SJSA1 (cell line): ENCODE data around the gene SSC5D. TPM values are rescaled to one million over a fixed set of nuclear protein-coding genes. Genes with fewer than 3 reads are reported as not detected.
"Not testable (repeated sequence)": the region's sequence is repeated elsewhere in the genome, so short reads cannot be mapped to it uniquely, and the experiment has no call there.

Experiments
- DNase-seq, 2 experiments: peaks; one replicate each; pipeline ENCODE4 v3.0.0-alpha.2; 2015 to 2020; ENCODE audit warnings: low spot score in 2 of 2, low read depth in 1 of 2
- H3K27ac ChIP-seq: fragments of 250-450 bp; sonication (Bioruptor Pico); 2 replicates; pipeline ENCODE4 v1.5.1; 2020; ENCODE audit warnings: mild to moderate bottlenecking, moderate library complexity
- H3K27me3 ChIP-seq: fragments of 250-450 bp; sonication (Bioruptor Pico); replicated peaks from 2 replicates; pipeline ENCODE4 v1.5.1; 2020; ENCODE audit warnings: mild to moderate bottlenecking, moderate library complexity
- H3K36me3 ChIP-seq: fragments of 250-450 bp; sonication (Bioruptor Pico); 2 replicates; pipeline ENCODE4 v1.5.1; 2020; ENCODE audit warnings: mild to moderate bottlenecking
- H3K4me1 ChIP-seq: fragments of 250-450 bp; sonication (Bioruptor Pico); replicated peaks from 2 replicates; pipeline ENCODE4 v1.6.1; 2021; ENCODE audit warnings: mild to moderate bottlenecking
- H3K4me3 ChIP-seq: fragments of 250-450 bp; sonication (Bioruptor Pico); 2 replicates; pipeline ENCODE4 v1.5.1; 2020; ENCODE audit warnings: mild to moderate bottlenecking
- H3K9me3 ChIP-seq: fragments of 250-450 bp; sonication (Bioruptor Pico); replicated peaks from 2 replicates; pipeline ENCODE4 v1.5.1; 2020; ENCODE audit warnings: mild to moderate bottlenecking
- total RNA-seq: library from RNA; depleted of rRNA; stranded (reverse); fragments of >200 nt; shearing (Covaris generic); gene quantifications from 2 replicates; pipeline ENCODE4 v1.2.3, GENCODE V29; 2014

The SSC5D gene
- total RNA-seq, 1 experiment from 2014 or later: not detected

DNA sequence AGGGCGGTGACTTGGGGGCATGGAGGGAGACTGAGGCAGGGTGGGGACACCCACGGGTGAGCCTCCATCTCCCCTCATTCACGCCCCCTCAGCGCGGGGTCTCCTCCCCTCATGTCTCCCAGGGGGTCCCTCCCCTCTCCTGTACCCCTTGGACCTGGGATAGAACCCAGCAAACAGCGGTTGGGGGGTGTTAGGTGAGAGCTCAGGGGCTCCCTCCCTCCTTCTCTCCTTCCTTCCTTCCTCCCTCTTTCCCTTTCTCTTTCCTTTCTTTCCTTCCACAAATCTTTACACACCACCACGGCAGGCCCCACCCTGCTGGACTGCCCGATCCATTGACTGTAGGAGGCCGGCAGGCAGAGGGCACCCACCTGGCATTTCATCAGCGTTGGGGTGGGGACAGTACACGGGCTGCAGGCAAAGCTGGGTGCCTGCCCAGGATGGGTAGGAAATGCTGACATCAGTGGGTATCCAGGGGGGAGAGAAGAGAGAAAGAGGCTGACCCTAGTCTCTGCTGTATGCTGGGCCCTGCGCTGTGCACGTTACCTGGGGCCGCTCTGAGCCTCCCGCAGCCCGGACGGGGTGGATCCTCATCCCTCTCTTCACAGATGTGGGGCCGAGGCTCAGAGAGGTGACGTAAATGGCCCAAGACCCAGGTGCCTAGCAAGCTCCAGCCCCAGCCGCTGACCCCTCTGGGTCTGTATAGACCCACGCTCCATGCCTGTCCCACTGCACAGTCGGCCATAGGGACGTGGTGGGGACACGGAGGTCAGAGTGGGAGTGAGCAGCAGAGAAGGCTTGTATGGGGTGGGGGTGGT is 3.5 kb downstream of the SSC5D start:
- H3K4me1 ChIP-seq: peaks cover 13% of the 10 kb centered on the region
- H3K27ac ChIP-seq: no peak overlapping the region
- peaks cover 3% of the 10 kb centered on the region; the same call in 1 of the 2 replicates for H3K27me3 ChIP-seq
- H3K4me3 ChIP-seq: no peak overlapping the region
- DNase-seq: no peak
- H3K36me3 ChIP-seq: no peaks in the 10 kb centered on the region
- no peaks in the 10 kb centered on the region for H3K9me3 ChIP-seq

DNA sequence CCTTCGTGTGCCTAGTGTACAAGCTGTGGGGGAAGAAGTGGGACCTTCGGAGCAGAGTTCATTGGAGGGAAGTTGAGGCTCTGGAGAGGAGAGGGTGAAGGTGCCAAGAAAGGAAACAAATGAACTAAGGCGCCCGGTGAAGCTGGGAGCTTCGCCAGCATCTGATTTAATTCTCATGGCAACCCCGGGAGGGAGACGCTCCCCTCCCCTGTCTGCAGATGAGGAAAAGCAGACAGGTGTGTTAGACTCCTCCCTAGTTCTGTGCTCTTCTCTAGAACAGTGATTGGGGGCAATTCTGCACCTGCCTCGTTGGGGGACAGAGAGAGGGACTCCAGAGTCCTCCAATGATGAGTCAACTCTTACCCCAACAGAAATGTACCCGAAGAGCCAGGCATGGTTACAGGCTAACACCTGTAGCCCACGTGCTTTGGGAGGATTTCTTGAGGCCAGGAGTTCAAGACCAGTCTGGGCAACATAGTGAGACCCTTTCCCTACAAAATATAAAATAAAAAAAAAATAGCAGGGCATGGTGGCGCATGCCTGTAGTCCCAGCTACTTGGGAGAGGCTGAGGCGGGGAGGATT is 4.2 kb downstream of the SSC5D start:
- no peaks in the 10 kb centered on the region for H3K36me3 ChIP-seq
- peaks cover 3% of the 10 kb centered on the region; the same call in 1 of the 2 replicates for H3K27me3 ChIP-seq
- H3K4me3 ChIP-seq: no peak overlapping the region
- no peak for DNase-seq
- H3K4me1 ChIP-seq: peaks cover 6% of the 10 kb centered on the region
- no peaks in the 10 kb centered on the region for H3K9me3 ChIP-seq
- no peak overlapping the region for H3K27ac ChIP-seq

DNA sequence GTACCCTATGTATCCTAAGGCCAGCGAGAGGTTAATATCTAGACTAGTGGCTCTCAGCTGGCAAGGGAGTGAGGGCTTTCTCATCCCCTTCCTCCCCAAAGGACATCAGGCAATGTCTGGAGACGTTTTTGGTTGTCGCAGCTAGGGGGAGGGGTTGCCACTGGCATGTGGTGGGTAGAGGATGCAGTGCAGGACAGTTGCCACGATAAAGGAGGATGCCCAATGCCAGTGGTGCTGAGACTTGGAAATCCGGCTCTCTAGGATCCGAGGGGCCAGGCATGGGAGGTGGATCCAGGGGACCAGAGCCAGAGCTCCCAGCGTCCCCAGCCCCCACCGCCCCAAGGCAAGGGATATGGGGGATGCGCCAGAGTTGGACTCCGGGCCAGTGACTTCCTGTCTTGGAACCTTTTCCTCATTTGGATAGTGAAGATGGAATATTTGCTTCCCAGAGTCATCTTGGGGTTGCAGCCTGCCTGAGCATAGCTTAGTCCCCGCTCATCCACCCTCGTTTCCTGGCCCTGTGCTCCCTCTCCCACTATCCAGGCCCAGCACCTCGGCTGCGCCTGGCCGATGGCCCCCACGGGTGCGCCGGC is 4.9 kb downstream of the SSC5D start:
- Histone ChIP-seq H3K27me3 (peaks cover 3% of the 10 kb centered on the region; the same call in 1 of the 2 replicates), H3K4me3 (no peak overlapping the region), H3K36me3 (no peaks in the 10 kb centered on the region), H3K27ac (no peak overlapping the region), H3K4me1 (no peaks in the 10 kb centered on the region; the same call in 1 of the 2 replicates), H3K9me3 (no peaks in the 10 kb centered on the region)
- DNase-seq: no peak

DNA sequence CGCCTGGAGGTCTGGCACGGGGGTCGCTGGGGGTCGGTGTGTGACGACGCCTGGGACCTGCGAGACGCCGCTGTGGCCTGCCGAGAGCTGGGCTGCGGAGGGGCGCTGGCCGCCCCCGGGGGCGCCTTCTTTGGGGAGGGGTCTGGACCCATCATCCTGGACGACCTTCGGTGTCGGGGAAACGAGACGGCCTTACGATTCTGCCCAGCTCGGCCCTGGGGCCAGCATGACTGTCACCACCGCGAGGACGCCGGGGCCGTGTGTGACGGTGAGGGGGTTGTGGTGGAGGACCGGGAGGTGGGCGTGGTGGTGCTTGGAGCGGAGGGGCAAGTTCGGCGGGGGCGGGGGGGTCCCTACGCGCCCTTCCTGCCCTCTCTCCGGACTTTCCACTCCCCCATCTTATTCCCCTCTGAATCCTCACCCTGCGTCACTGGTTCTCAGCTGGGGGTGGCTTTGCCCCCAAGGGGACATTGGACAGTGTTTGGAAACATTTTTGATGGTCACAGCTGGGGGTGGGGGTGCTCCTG is 5.5 kb downstream of the SSC5D start:
- Histone ChIP-seq H3K9me3 (no peaks in the 10 kb centered on the region), H3K4me1 (no peaks in the 10 kb centered on the region; the same call in 1 of the 2 replicates), H3K36me3 (no peaks in the 10 kb centered on the region), H3K27ac (no peak overlapping the region), H3K27me3 (peaks cover 3% of the 10 kb centered on the region; the same call in 1 of the 2 replicates), H3K4me3 (no peak overlapping the region)
- DNase-seq: no peak

DNA sequence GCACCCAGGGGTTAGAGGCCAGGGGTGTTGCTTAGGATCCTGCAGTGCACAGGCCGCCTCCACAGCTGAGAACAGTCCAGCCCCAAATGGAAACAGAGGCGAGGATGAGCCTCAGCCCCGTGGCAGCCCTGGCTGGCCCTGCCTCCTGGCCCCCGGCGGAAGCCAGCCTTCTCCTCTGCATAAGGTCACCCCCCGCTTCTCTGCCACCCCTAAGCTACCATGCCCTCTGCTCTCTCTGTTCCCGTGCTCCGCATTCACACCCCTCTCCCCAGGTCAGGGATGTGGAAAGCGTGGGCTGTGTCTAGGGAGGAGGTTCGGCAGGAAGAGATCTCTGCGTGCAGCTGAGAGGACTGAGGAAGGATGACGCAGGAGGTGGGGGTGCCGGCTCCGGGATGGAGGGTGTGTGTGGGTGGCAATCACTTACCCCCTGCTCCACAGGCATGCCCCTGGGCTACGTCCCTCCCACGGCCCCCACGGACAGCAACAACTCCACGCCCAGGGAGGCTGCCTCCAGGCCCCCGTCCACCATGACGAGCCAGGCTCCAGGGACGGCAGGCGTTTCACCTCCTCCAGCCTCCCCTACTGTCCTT is 6.0 kb downstream of the SSC5D start:
- Histone ChIP-seq H3K4me1 (no peaks in the 10 kb centered on the region; the same call in 1 of the 2 replicates), H3K4me3 (no peak overlapping the region), H3K27ac (no peak overlapping the region), H3K9me3 (no peaks in the 10 kb centered on the region), H3K36me3 (no peaks in the 10 kb centered on the region), H3K27me3 (peaks cover 3% of the 10 kb centered on the region; the same call in 1 of the 2 replicates)
- DNase-seq: no peak

DNA sequence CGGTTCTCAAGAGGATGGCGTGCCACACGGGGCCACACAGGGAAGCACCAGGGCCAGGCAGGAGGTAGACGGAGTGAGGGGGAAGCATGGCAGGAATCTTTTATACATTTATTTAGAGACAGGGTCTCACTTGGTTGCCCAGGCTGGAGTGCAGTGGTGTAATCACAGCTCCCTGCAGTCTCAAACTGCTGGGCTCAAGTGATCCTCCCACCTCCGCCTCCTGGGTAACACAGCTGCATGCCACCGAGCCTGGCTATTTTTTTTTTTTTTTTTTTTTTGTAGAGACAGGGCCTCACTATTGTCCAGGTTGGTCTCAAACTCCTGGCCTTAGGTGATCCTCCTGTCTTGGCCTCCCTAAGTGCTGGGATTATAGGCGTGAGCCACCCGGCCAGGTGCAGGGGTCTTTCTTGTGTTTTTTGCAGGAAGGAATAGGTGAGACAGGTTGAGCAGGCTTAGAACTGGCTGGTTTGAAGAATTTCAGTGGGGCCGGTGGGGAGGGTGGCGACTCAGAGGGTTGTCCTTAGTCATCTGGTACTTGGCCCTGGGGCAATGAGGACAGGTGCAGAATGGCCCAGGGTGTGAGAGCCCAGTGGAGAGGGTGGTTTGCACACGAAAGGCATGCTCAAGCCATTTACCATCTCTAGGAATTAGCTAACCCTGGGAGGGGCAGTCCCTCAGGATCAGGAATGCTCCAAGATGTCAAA is 7.6 kb downstream of the SSC5D start:
- no peaks in the 10 kb centered on the region for H3K9me3 ChIP-seq
- H3K4me1 ChIP-seq: no peaks in the 10 kb centered on the region; the same call in 1 of the 2 replicates
- H3K36me3 ChIP-seq: no peaks in the 10 kb centered on the region
- H3K4me3 ChIP-seq: no peak overlapping the region
- peaks cover 3% of the 10 kb centered on the region; the same call in 1 of the 2 replicates for H3K27me3 ChIP-seq
- H3K27ac ChIP-seq: no peak overlapping the region
- no peak for DNase-seq

DNA sequence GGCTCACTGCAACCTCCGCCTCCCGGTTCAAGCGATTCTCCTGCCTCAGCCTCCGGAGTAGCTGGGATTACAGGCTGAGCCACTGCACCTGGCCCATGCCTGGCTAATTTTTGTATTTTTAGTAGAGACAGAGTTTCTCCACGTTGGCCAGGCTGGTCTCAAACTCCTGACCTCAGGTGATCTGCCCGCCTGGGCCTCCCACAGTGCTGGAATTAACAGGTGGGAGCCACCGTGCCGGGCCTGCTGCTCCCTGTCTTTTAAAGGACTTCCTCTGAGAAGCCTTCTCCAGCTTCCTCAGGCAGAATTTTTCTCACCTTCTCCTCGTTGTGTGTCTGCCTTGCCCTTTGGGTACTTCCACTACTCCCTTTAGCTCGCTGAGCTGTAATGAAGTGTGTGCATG is 8.6 kb downstream of the SSC5D start:
- not testable (repeated sequence) for DNase-seq, H3K27ac ChIP-seq, H3K4me3 ChIP-seq, H3K36me3 ChIP-seq, H3K4me1 ChIP-seq, H3K9me3 ChIP-seq, H3K27me3 ChIP-seq

DNA sequence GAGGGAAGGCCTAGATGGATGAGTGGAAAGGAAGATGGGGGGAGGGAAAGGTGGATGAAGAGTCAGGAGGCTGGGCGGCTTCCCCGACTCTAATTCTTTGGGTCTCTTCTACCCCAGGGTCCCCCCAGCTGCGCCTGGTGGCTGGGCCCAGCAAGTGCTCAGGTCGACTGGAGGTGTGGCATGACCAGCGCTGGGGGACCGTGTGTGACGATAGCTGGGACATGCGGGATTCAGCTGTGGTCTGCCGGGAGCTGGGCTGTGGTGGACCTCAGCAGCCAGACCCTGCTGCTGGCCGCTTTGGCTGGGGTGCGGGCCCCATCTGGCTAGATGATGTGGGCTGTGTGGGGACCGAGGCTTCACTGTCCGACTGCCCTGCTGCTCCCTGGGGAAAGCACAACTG is 9.5 kb downstream of the SSC5D start:
- DNase-seq: no peak
- H3K27ac ChIP-seq: no peak overlapping the region
- no peaks in the 10 kb centered on the region; the same call in 1 of the 2 replicates for H3K9me3 ChIP-seq
- no peaks in the 10 kb centered on the region; the same call in 1 of the 2 replicates for H3K4me1 ChIP-seq
- H3K4me3 ChIP-seq: no peak overlapping the region
- H3K36me3 ChIP-seq: no peaks in the 10 kb centered on the region
- H3K27me3 ChIP-seq: peaks cover 3% of the 10 kb centered on the region; the same call in 1 of the 2 replicates

DNA sequence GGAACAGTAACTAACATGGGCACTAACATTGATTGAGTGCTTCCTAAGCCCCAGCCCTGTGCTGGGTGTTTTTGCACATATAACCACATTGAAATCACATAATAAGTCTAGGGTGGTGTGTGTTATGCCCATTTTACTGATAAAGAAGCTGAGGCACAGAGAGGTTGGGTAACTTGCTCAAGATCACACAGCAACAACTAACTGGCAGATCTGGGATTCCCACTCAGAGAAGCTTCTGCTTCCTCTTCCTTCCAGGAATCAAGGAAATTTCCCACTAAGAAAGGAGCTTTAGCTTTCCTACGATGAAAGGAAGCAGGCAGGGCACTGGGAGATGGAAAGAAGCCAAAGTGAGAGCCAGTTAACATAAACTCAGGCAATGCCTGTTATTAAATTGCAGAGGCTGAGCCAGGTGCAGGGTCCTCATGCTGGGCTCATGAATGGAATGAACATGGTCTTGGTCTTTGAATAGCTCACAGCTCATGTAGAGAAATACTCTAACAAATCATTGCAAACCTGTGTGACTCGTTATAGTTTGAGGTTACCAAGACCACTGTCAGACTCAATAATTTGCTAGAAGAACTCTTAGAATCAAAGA is 10.1 kb downstream of the SSC5D start:
- Histone ChIP-seq H3K9me3 (peaks cover 5% of the 10 kb centered on the region), H3K36me3 (no peaks in the 10 kb centered on the region), H3K4me1 (peaks cover 1% of the 10 kb centered on the region), H3K27me3 (peaks cover 3% of the 10 kb centered on the region; the same call in 1 of the 2 replicates), H3K4me3 (no peak overlapping the region), H3K27ac (no peak overlapping the region)
- DNase-seq: no peak

DNA sequence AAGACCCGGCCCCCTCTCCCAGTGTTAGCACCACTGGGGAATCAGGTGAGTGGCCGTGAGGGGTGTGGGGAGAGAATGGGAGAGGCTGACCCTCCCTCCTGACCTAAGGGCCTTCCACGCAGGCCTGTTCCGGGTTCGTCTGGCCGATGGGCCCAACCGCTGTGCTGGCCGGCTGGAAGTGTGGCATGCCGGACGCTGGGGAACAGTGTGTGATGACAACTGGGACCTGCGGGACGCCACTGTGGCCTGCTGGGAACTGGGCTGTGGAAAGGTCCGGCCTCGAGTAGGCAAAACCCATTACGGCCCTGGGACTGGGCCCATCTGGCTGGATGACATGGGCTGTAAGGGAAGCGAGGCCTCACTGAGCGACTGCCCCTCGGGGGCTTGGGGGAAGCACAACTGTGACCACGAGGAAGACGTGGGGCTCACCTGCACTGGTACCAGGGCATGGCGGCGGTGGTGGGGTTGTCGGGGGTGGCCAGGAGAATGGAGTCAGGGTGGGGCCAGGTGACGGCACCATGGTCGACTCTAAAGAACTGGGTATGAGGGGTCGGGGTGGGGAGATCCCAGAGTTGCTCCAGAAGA is 12.2 kb downstream of the SSC5D start:
- Histone ChIP-seq H3K4me3 (no peak overlapping the region), H3K9me3 (peaks cover 7% of the 10 kb centered on the region), H3K27ac (no peak overlapping the region), H3K36me3 (no peaks in the 10 kb centered on the region), H3K4me1 (peaks cover 5% of the 10 kb centered on the region), H3K27me3 (no peaks in the 10 kb centered on the region; the same call in 1 of the 2 replicates)
- no peak for DNase-seq

DNA sequence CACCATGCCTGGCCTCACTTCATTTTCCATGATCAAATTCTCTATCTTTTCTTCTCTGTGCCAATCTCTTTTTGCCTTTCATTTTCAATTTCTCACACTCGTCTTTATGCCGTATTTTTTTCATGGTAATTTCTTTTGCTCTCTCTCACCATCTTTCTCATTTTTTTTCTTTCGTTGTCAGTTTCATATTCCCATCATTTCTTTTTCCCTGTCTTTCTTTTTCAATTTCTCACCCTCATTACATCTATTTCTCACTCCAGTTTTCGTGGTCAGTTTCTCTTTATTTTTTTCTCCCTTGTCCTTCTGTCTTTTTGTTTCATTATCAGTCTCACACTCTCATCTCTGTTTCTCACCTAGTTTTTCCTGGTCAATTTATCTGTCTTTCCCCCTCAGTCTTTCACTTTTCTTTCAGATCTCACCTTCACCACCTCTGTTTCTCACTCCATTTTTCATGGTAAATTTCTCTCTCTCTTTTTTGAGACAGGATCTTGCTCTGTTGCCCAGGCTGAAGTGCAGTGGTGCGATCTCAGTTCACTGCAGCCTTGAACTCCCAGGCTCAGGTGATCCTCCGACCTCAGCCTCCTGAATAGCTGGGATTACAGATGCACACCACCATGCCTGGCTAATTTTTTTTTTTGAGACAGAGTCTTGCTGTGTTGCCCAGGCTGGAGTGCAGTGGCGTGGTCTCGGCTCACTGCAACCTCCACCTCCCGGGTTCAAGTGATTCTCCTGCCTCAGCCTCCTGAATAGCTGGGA is 14.1 kb downstream of the SSC5D start:
- Histone ChIP-seq H3K27me3 (no peaks in the 10 kb centered on the region), H3K4me3 (no peak overlapping the region), H3K36me3 (no peaks in the 10 kb centered on the region), H3K9me3 (peaks cover 7% of the 10 kb centered on the region), H3K4me1 (peaks cover 5% of the 10 kb centered on the region), H3K27ac (no peak overlapping the region)
- no peak for DNase-seq

DNA sequence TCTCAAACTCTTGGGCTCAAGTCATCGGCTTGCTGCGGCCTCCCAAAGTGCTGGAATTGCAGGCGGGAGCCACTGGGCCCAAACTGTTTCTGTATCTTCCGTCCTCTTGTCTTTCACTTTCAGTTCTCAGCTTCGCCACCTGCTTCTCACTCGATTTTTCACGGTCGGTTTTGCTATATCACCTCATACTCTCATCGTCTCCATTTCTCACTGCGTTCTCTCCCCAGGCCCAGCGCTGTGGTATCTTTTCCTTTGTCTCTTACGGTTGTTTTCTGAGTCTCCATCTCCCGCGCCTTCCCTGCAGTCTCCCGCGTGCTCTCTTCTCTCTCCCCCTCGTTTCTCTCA is 14.9 kb downstream of the SSC5D start:
- H3K9me3 ChIP-seq: peaks cover 7% of the 10 kb centered on the region
- H3K27me3 ChIP-seq: no peaks in the 10 kb centered on the region
- no peak for DNase-seq
- no peak overlapping the region for H3K4me3 ChIP-seq
- H3K36me3 ChIP-seq: no peaks in the 10 kb centered on the region
- peaks cover 5% of the 10 kb centered on the region for H3K4me1 ChIP-seq
- no peak overlapping the region for H3K27ac ChIP-seq
